OCI-LY1 (cell line): ENCODE measurements around the gene PTPRE.

Experiments
- H2AFZ ChIP-seq: fragments of 200-600 bp; sonication (generic), shearing (Covaris generic); 2 replicates; pipeline ENCODE4 v1.6.0; 2014; ENCODE audit warnings: antibody characterized with exemption, mild to moderate bottlenecking, low read length
- H3F3A ChIP-seq: fragments of 200-600 bp; sonication (generic), shearing (Covaris generic); 2 replicates; pipeline ENCODE4 v1.6.0; 2014; ENCODE audit warnings: mild to moderate bottlenecking, antibody characterized with exemption, low read length, moderate library complexity; ENCODE audit not compliant: insufficient read depth
- H3K27ac ChIP-seq: fragments of 200-600 bp; sonication (generic); 2 replicates; pipeline ENCODE4 v1.5.1; 2014; ENCODE audit warnings: low read length, mixed run types, mild to moderate bottlenecking, low read depth; ENCODE audit not compliant: poor library complexity, severe bottlenecking
- H3K27me3 ChIP-seq: fragments of 200-600 bp; sonication (generic); 2 replicates; pipeline ENCODE4 v1.6.0; 2014; ENCODE audit warnings: antibody characterized with exemption, mild to moderate bottlenecking, low read length, moderate library complexity; ENCODE audit not compliant: insufficient read depth
- H3K36me3 ChIP-seq: fragments of 200-600 bp; sonication (generic); 2 replicates; pipeline ENCODE4 v1.6.1; 2014; ENCODE audit warnings: mild to moderate bottlenecking, antibody characterized with exemption, low read length, moderate library complexity, mixed read lengths; ENCODE audit not compliant: insufficient read depth
- H3K4me1 ChIP-seq: fragments of 200-600 bp; sonication (generic); 2 replicates; pipeline ENCODE4 v1.5.1; 2014; ENCODE audit warnings: mild to moderate bottlenecking, low read length, moderate library complexity; ENCODE audit not compliant: insufficient read depth, severe bottlenecking
- H3K4me2 ChIP-seq: fragments of 200-600 bp; sonication (generic), shearing (Covaris generic); 2 replicates; pipeline ENCODE4 v1.6.1; 2014; ENCODE audit warnings: low read length
- H3K4me3 ChIP-seq: fragments of 200-600 bp; sonication (generic); 2 replicates; pipeline ENCODE4 v1.5.1; 2014; ENCODE audit warnings: low read length, low read depth, mild to moderate bottlenecking, mixed read lengths; ENCODE audit not compliant: poor library complexity, severe bottlenecking
- H3K79me2 ChIP-seq: fragments of 200-600 bp; shearing (Covaris generic); 2 replicates; pipeline ENCODE4 v1.6.1; 2016; ENCODE audit warnings: mixed run types, low read length, mixed read lengths; ENCODE audit not compliant: insufficient read depth
- H3K9ac ChIP-seq: fragments of 200-600 bp; sonication (generic), shearing (Covaris generic); 2 replicates; pipeline ENCODE4 v1.6.1; 2014; ENCODE audit warnings: mild to moderate bottlenecking, low read length, mixed read lengths
- H3K9me2 ChIP-seq: fragments of 200-600 bp; sonication (generic), shearing (Covaris generic); 2 replicates; pipeline ENCODE4 v1.6.1; 2014; ENCODE audit warnings: low read depth, mild to moderate bottlenecking, low read length, mixed read lengths
- H3K9me3 ChIP-seq: fragments of 200-600 bp; shearing (Covaris generic); 2 replicates; pipeline ENCODE4 v1.6.1; 2014; ENCODE audit warnings: low read length, mixed read lengths
- H4K20me1 ChIP-seq: fragments of 200-600 bp; sonication (generic), shearing (Covaris generic); 2 replicates; pipeline ENCODE4 v1.6.0; 2016; ENCODE audit warnings: mild to moderate bottlenecking, low read length; ENCODE audit not compliant: insufficient read depth
- EZH2 ChIP-seq: fragments of 200-600 bp; sonication (generic), shearing (Covaris generic); IDR thresholded peaks from 2 replicates; pipeline ENCODE4 v1.8.0; 2017; ENCODE audit warnings: borderline replicate concordance, mixed run types, mild to moderate bottlenecking, antibody characterized with exemption, low read length, moderate library complexity, mixed read lengths
- TF ChIP-seq, protein P1 (sequence below): fragments of 200-600 bp; sonication (generic), shearing (Covaris generic); IDR thresholded peaks from 2 replicates; pipeline ENCODE4 v1.5.1; 2017; ENCODE audit warnings: mild to moderate bottlenecking, antibody characterized with exemption, low read length, moderate library complexity, mixed read lengths

Gene PTPRE

DNA sequence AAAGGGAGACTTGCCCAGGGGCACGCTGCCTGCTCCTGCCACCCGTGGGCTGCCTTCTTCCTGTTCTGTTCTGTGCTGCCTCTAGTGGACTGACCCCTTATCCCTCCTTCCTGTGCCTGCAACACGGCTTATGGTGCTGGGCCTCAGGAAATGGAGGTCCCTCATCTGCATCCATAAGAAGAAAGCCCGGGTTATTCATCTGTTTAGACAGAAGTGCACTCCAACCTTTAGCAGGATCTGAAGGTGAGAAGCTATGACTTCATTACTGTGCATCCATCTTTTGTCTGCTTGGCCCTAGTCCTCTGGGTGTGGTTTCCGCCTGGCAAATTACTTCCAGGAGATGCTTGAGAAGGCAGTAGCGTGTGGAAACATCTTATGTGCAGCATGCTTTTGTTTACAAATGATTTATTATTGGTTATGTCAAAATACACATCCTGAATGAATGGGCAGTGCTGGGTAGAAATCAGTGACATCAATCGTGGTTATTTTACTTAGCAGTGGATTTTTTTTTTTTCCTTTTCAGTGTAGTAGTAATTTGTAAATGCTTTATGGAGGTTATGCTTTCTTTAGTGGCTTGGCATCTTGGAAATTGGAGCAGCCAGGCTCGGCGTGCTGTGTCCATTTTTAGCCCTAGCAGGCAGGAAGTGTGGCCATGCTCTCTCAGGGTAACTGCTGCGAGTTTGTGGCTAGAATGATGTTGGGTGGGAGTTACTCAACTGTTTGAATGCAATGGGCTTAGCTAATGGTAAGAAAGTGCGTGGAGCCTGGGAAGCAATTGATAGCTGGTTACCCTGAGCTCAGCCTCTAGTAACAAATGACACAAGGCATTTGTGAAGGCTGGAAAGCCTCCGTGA is 12.7 kb downstream of the PTPRE start:
- Histone ChIP-seq H3K9ac (no peak overlapping the region), H3K9me3 (no peaks in the 10 kb centered on the region), H4K20me1 (no peaks in the 10 kb centered on the region), H3K36me3 (no peaks in the 10 kb centered on the region), H3K4me1 (no peaks in the 10 kb centered on the region), H3K79me2 (no peaks in the 10 kb centered on the region), H3K4me3 (no peak overlapping the region), H3K4me2 (no peak overlapping the region), H3K27me3 (no peaks in the 10 kb centered on the region), H2AFZ (no peak overlapping the region), H3K27ac (no peak overlapping the region), H3F3A (no peaks in the 10 kb centered on the region), H3K9me2 (no peaks in the 10 kb centered on the region)
- TF ChIP-seq, protein P1, sequence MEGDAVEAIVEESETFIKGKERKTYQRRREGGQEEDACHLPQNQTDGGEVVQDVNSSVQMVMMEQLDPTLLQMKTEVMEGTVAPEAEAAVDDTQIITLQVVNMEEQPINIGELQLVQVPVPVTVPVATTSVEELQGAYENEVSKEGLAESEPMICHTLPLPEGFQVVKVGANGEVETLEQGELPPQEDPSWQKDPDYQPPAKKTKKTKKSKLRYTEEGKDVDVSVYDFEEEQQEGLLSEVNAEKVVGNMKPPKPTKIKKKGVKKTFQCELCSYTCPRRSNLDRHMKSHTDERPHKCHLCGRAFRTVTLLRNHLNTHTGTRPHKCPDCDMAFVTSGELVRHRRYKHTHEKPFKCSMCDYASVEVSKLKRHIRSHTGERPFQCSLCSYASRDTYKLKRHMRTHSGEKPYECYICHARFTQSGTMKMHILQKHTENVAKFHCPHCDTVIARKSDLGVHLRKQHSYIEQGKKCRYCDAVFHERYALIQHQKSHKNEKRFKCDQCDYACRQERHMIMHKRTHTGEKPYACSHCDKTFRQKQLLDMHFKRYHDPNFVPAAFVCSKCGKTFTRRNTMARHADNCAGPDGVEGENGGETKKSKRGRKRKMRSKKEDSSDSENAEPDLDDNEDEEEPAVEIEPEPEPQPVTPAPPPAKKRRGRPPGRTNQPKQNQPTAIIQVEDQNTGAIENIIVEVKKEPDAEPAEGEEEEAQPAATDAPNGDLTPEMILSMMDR = peak; percentile 12; the same call in 1 of the 2 replicates
- no peak for TF ChIP-seq EZH2

DNA sequence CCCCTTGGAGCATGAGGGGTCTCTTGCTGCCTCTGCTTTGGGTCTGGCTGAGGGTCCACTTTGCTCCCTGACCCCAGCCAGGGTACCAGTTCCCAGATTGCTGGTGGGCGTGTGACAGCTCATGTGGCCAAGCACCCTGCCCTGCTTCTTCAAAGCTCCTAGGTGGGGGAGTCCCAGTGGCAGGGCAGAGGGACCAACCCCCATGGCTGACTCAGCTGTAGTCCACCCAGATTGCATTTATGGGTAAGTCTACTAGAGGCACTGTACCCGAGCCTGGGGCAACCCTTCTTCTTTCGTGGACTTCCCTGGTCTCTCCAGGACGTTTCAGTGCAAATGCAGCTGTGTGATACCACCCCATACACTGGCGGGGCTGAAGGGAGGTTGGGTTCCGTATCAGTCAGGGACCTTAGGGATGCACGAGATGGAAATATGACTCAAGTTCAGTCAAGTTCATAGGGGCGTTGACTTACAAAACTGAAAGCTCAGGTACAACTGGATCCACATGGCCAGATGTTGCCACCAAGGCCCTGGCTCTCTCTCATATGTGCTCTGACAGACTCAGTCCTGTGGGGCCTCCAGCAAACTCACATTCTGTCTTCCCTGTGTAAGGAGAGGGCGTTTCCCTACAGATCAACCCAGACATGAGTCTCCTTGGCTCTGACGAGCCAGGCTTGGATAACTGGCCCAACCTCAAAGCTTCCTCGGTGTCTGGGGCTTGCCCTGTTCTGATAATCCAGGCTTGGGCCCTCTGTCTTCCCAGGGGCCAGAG is 13.6 kb downstream of the PTPRE start:
- H3K9me3 ChIP-seq = no peaks in the 10 kb centered on the region
- H2AFZ ChIP-seq = no peak overlapping the region
- TF ChIP-seq EZH2 = no peak
- TF ChIP-seq, protein P1 = no peak
- H3K27me3 ChIP-seq = no peaks in the 10 kb centered on the region
- no peaks in the 10 kb centered on the region for H3F3A ChIP-seq
- no peaks in the 10 kb centered on the region for H4K20me1 ChIP-seq
- no peak overlapping the region for H3K4me2 ChIP-seq
- no peak overlapping the region for H3K27ac ChIP-seq
- H3K9ac ChIP-seq = no peak overlapping the region
- no peaks in the 10 kb centered on the region for H3K9me2 ChIP-seq
- no peaks in the 10 kb centered on the region for H3K79me2 ChIP-seq
- no peak overlapping the region for H3K4me3 ChIP-seq
- no peaks in the 10 kb centered on the region for H3K4me1 ChIP-seq
- H3K36me3 ChIP-seq = no peaks in the 10 kb centered on the region

DNA sequence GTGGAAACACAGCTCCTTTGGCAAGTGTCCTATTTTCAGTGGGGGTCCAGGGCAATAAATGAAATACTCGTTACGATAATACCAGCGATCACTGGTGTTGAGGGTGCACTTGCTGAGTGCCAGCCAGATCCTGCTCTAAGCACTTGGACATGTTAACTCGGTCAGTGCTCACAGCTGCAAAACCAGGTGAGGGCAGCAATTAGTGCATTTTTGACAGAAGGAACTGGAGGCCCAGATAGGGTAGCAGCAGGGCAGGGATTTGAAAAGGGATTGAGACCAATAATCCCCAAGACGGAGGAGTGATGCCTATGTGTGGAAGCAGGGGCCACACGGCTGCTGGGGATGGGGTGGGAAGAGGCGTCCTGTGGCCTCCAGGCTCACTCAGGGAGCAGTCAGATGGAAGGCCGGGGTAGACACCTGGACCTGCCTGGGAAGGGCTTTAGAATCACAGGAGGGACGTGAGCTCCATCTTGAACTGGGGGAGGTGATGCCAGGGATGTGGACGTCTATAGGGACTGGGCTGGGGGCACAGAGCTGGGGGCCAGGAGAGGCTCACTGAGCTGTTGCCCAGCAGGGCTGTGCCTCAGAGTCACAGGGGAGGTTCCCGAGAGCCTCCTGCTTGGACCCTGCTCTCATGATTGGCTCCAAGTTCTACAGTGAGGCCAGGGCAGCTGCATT is 14.3 kb downstream of the PTPRE start:
- Histone ChIP-seq H3K9ac (no peak overlapping the region), H3K79me2 (no peaks in the 10 kb centered on the region), H4K20me1 (no peaks in the 10 kb centered on the region), H3K4me3 (no peak overlapping the region), H3K4me1 (no peaks in the 10 kb centered on the region), H2AFZ (no peak overlapping the region), H3K27ac (no peak overlapping the region), H3K4me2 (no peak overlapping the region), H3F3A (no peaks in the 10 kb centered on the region), H3K36me3 (no peaks in the 10 kb centered on the region), H3K9me3 (no peaks in the 10 kb centered on the region), H3K9me2 (no peaks in the 10 kb centered on the region), H3K27me3 (no peaks in the 10 kb centered on the region)
- TF ChIP-seq, protein P1 = no peak
- TF ChIP-seq EZH2 = no peak
